Right forelimb (tissue), 1 donor: ENCODE measurements around the gene SNF8.

Experiments
- DNase-seq: peaks from one replicate; pipeline ENCODE4 v3.0.0-alpha.2; 2018

SNF8 gene

DNA sequence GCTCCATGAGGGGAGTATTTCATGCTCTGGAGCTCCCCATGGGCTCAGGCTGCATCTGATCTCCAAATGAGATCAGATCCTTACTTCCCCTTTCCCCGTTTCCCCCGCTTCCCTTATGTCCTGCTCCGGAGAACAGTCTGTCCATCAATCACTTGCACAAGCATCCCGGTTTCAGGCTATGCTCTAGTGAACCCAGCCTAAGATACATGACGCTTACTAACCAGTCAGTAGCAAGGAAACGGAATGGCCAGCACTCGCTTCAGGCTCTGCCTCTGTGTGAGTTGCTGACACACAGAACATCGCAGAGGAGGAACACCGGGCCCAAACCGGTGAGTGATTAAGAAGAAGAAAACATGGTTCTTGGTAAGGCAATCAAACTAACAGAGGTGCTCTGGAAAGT lies 61.5 kb downstream of the SNF8 start:
- no peak for DNase-seq

DNA sequence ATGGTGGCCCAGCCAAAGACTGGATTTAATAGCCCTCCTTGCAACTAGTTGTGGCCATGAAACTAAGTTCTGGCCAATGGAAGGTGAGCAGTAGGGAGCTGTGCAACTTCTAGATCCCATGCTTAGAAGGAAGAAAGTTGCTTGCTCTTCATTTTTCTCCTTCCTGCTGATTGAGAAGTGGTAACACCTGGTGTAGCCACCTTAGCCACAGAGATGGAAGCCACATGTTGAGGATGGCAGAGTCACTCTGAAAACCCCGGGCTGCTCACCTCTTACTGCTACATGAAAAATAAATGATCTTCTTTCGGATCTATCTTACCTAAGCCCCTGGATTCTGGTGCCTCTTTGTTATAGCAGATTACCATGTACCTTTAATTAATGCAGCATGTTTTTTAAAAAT lies 62.4 kb downstream of the SNF8 start:
- DNase-seq, result no peak
